K562 (cell line): ENCODE results near the gene PPP2R2B. TPM values are rescaled to one million over a fixed set of nuclear protein-coding genes. Genes with fewer than 3 reads are reported as not detected.

Source experiments
- ATAC-seq: fragments of 200-7000 bp; cut with Tn5 transposase; 3 replicates; pipeline ENCODE4 v1.9.1; 2020; ENCODE audit warnings: moderate library complexity
- BruUV-seq: library from RNA; stranded (reverse); fragments of 400-500 nt; replicated peaks from 2 replicates; lab custom pipeline; 2021; lab: Mats Ljungman, UMichigan
- CTCF ChIA-PET: fragments of 300-600 bp; formaldehyde crosslinking; extraction: SDS; loops from one replicate; lab custom pipeline; 2021; ENCODE audit warnings: low intra/inter-chr PET ratio; lab: Yijun Ruan, JAX
- POLR2A ChIA-PET: fragments of 300-600, 350-650 bp; sonication (Branson Sonifier 250); formaldehyde crosslinking; extraction: SDS; loops from one replicate; lab custom pipeline; 2021; ENCODE audit warnings: antibody characterized with exemption, inconsistent platforms; lab: Yijun Ruan, JAX
- DNase-seq, 4 experiments: peaks; one replicate each; pipeline versions ENCODE4 v3.0.0 to v3.0.0-alpha.2; 2011 to 2018; ENCODE audit warnings: low spot score in 3 of 4, mixed read lengths in 3 of 4; ENCODE audit errors: extremely low read depth in 1 of 4
- FAIRE-seq: peaks from 2 replicates; lab custom pipeline; 2011; peaks lifted over from hg19 to GRCh38; lab: Jason Lieb, UNC
- H2AFZ ChIP-seq: 2 replicates; pipeline ENCODE4 v1.6.0; 2011; ENCODE audit warnings: low read depth, low read length, control low read depth, inconsistent platforms
- H3K27ac ChIP-seq: fragments of 200-600 bp; 3 replicates; pipeline ENCODE4 v1.8.0; 2011; ENCODE audit warnings: low read depth, mild to moderate bottlenecking, control low read depth, inconsistent platforms, low read length, moderate library complexity, mixed read lengths; ENCODE audit errors: extremely low read depth
- H3K27me3 ChIP-seq, 2 experiments: fragments of 300-600 bp in 1 of 2; 2 replicates in 1 of 2; 3 replicates in 1 of 2; pipeline versions ENCODE4 v1.6.0 to v1.8.0; 2011; ENCODE audit warnings: inconsistent platforms in 2 of 2, low read length in 2 of 2, mild to moderate bottlenecking in 1 of 2, mixed read lengths in 1 of 2, moderate library complexity in 1 of 2; ENCODE audit not compliant: control insufficient read depth in 2 of 2, insufficient read depth in 2 of 2
- H3K36me3 ChIP-seq: fragments of 300-600 bp; 3 replicates; pipeline ENCODE4 v1.8.0; 2011; ENCODE audit warnings: mild to moderate bottlenecking, low read length, inconsistent platforms; ENCODE audit not compliant: control insufficient read depth, insufficient read depth
- H3K4me1 ChIP-seq, 2 experiments: fragments of 200-600 bp in 1 of 2; replicated peaks in 1 of 2; 2 replicates in 1 of 2; 3 replicates in 1 of 2; pipeline versions ENCODE4 v1.5.1 to v1.8.0; 2011; ENCODE audit warnings: inconsistent platforms in 2 of 2, low read length in 2 of 2, mild to moderate bottlenecking in 1 of 2, mixed read lengths in 1 of 2, moderate library complexity in 1 of 2; ENCODE audit not compliant: control insufficient read depth in 2 of 2, insufficient read depth in 2 of 2
- H3K4me2 ChIP-seq: 2 replicates; pipeline ENCODE4 v1.6.1; 2011; ENCODE audit warnings: low read length, control low read depth, inconsistent platforms, mixed read lengths; ENCODE audit not compliant: insufficient read depth
- H3K4me3 ChIP-seq: fragments of 200-600 bp; sonication (generic), shearing (Covaris generic); 2 replicates; pipeline ENCODE4 v1.5.1; 2016; ENCODE audit warnings: control low read depth, inconsistent platforms
- H3K79me2 ChIP-seq: fragments of 200-600 bp; 3 replicates; pipeline ENCODE4 v1.8.0; 2011; ENCODE audit warnings: low read length, inconsistent platforms; ENCODE audit not compliant: control insufficient read depth, insufficient read depth
- H3K9ac ChIP-seq, 2 experiments: 2 replicates each; pipeline versions ENCODE4 v1.6.0 to v1.6.1; 2011; ENCODE audit warnings: low read depth in 2 of 2, low read length in 2 of 2, control low read depth in 1 of 2, inconsistent platforms in 1 of 2, mild to moderate bottlenecking in 1 of 2, mixed read lengths in 1 of 2; ENCODE audit not compliant: insufficient read depth in 1 of 2
- H3K9me1 ChIP-seq: one replicate; pipeline ENCODE4 v1.6.0; 2011; ENCODE audit warnings: inconsistent platforms, mild to moderate bottlenecking, low read length, moderate library complexity; ENCODE audit not compliant: control insufficient read depth, insufficient read depth
- H3K9me3 ChIP-seq: replicated peaks from 2 replicates; pipeline ENCODE4 v1.5.1; 2011; ENCODE audit warnings: low read depth, low read length, inconsistent platforms; ENCODE audit not compliant: control insufficient read depth, insufficient read depth
- H4K20me1 ChIP-seq: replicated peaks from 2 replicates; pipeline ENCODE4 v1.6.1; 2011; ENCODE audit warnings: low read length, inconsistent platforms, mixed read lengths; ENCODE audit not compliant: control insufficient read depth, insufficient read depth
- ARHGAP35 ChIP-seq: fragments of 450-650 bp; IDR thresholded peaks from 2 replicates; pipeline ENCODE4 v1.6.1; 2018; ENCODE audit not compliant: partially characterized antibody
- ARID4B ChIP-seq: sonication (generic); formaldehyde crosslinking; IDR thresholded peaks from 2 replicates; pipeline ENCODE4 v1.8.0; 2022; ENCODE audit warnings: mild to moderate bottlenecking, missing genetic modification reagents
- BMI1 ChIP-seq: fragments of 150-350 bp; IDR thresholded peaks from 2 replicates; pipeline ENCODE4 v1.6.1; 2014; ENCODE audit warnings: low read length
- CHCHD3 ChIP-seq: fragments of 250-450 bp; sonication (Bioruptor Pico); IDR thresholded peaks from 2 replicates; pipeline ENCODE4 v2.1.2; 2022; ENCODE audit warnings: mild to moderate bottlenecking
- DACH1 ChIP-seq: fragments of 450-650 bp; IDR thresholded peaks from 2 replicates; pipeline ENCODE4 v1.6.1; 2018; ENCODE audit not compliant: partially characterized antibody
- JUND ChIP-seq, 2 experiments: IDR thresholded peaks; 2 replicates in 1 of 2; 3 replicates in 1 of 2; pipeline ENCODE4 v1.6.1; 2011; ENCODE audit warnings: borderline replicate concordance in 2 of 2, low read depth in 2 of 2, low read length in 2 of 2, improper control_type of control experiment in 1 of 2, missing biosample characterization in 1 of 2, missing genetic modification characterization in 1 of 2, missing genetic modification reagents in 1 of 2
- MEIS2 ChIP-seq: fragments of 450-650 bp; IDR thresholded peaks from 2 replicates; pipeline ENCODE4 v1.6.1; 2014; ENCODE audit warnings: mild to moderate bottlenecking; ENCODE audit not compliant: partially characterized antibody
- POU5F1 ChIP-seq: fragments of 150-350 bp; IDR thresholded peaks from 2 replicates; pipeline ENCODE4 v1.6.1; 2014; ENCODE audit warnings: borderline replicate concordance, low read length, low read depth, mild to moderate bottlenecking; ENCODE audit not compliant: partially characterized antibody
- SAP30 ChIP-seq: fragments of 200-600 bp; sonication (generic); IDR thresholded peaks from 2 replicates; pipeline ENCODE4 v1.6.1; 2012; ENCODE audit warnings: borderline replicate concordance, low read depth, mild to moderate bottlenecking, moderate library complexity, low read length, control low read depth, inconsistent platforms; ENCODE audit not compliant: insufficient read depth, poor library complexity, severe bottlenecking
- TCF7L2 ChIP-seq: fragments of 150-350 bp; IDR thresholded peaks from 2 replicates; pipeline ENCODE4 v1.6.1; 2016; ENCODE audit warnings: low read depth, mild to moderate bottlenecking, low read length, moderate library complexity
- WGBS: fragments of 100-300 bp; shearing (Covaris generic); methylation state at CpG from one replicate; pipeline ENCODE4 v1.1.6; 2016; ENCODE audit warnings: low coverage, mixed read lengths; ENCODE audit not compliant: insufficient coverage; ENCODE audit errors: missing lambda C conversion rate; 5-methylcytosine and 5-hydroxymethylcytosine counted together
- in situ Hi-C: fragments of 300-500 bp; cut with MboI; formaldehyde crosslinking; loops from 4 replicates; pipeline ENCODE4 v1.15.0; 2018; ENCODE audit warnings: inconsistent platforms, mixed read lengths
- intact Hi-C: fragments of 100-400 bp; cut with micrococcal nuclease; formaldehyde crosslinking; loops from 2 replicates; pipeline ENCODE4 v1.14.2; 2022
- polyA plus RNA-seq, 8 experiments: library from polyadenylated mRNA; depleted of rRNA in 4 of 8; stranded (reverse) in 5 of 8; unstranded in 3 of 8; fragments of >200 nt; fragmentation: Nextera tagmentation in 2 of 8; fragmentation: Illumina TruSeq in 1 of 8; extraction: Ambion mirVana in 2 of 8; extraction: Trizol in 1 of 8; gene quantifications; 2 replicates each; pipeline versions ENCODE4 v1.2.1 to v1.2.3, GENCODE V29; 2011 to 2014; ENCODE audit warnings: inconsistent platforms in 1 of 8, missing spikeins in 1 of 8
- total RNA-seq, 7 experiments: library from RNA; depleted of rRNA in 6 of 7; stranded (reverse); fragments of >200 nt in 6 of 7; fragmentation: Illumina TruSeq in 2 of 7; extraction: Trizol in 2 of 7; gene quantifications; 2 replicates each; pipeline versions ENCODE4 v1.2.1 to v1.2.3, GENCODE V29; 2011 to 2021; ENCODE audit warnings: low replicate concordance in 1 of 7
- TF ChIP-seq, protein P1 (sequence below), 2 experiments: fragments of 250-450 bp in 1 of 2; fragments of 450-650 bp in 1 of 2; sonication (Bioruptor Pico) in 1 of 2; IDR thresholded peaks; 2 replicates each; pipeline versions ENCODE4 v1.6.1 to v1.8.0; 2016 to 2021; ENCODE audit warnings: mild to moderate bottlenecking in 2 of 2, moderate library complexity in 2 of 2, missing compliant biosample characterization in 1 of 2, missing genetic modification characterization in 1 of 2

PPP2R2B gene
- total and polyA plus RNA-seq, 9 of the 15 experiments (the other 6 are each of a cell fraction or from before 2014, with no cell fraction given), result not detected

- TF ChIP-seq ARHGAP35 (no peak), TCF7L2 (no peak), POU5F1 (no peak), BMI1 (no peak), MEIS2 (no peak), CHCHD3 (CRISPR knock-in tag) (no peak), JUND (IDR thresholded peaks at IDR 0.05; ENCODE audit: borderline replicate concordance, low read depth, low read length) (no peak), JUND (tag; IDR thresholded peaks at IDR 0.05; ENCODE audit: borderline replicate concordance, low read depth, low read length) (no peak), DACH1 (no peak), ARID4B (CRISPR knock-in tag) (no peak), SAP30 (no peak)
- TF ChIP-seq, protein P1, sequence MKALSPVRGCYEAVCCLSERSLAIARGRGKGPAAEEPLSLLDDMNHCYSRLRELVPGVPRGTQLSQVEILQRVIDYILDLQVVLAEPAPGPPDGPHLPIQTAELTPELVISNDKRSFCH (CRISPR knock-in tag; IDR thresholded peaks at IDR 0.05), result no peak
- TF ChIP-seq, protein P1 (tag; IDR thresholded peaks at IDR 0.05), result no peak
Measured at GRCh38 chr5:146675636-146676035, 202.9 kb downstream of the PPP2R2B start.

More at GRCh38 chr5:146675636-146676035, 202.9 kb downstream of the PPP2R2B start:
- H3K9me3 ChIP-seq, result no peaks in the 10 kb centered on the region
- no peaks in the 10 kb centered on the region for H3K36me3 ChIP-seq
- no peak overlapping the region for H2AFZ ChIP-seq
- in situ Hi-C loops, result no loop called here
- no peaks in the 10 kb centered on the region for H3K4me1 ChIP-seq
- no peak overlapping the region for H3K4me2 ChIP-seq
- intact Hi-C loops, result no loop called here
- POLR2A ChIA-PET, result no interaction called here
- no peak overlapping the region for H3K9ac ChIP-seq
- no peaks in the 10 kb centered on the region for H3K9me1 ChIP-seq
- DNase-seq, result no peak
- no peaks in the 10 kb centered on the region for H3K27me3 ChIP-seq
- H3K79me2 ChIP-seq, result no peaks in the 10 kb centered on the region
- no peak for ATAC-seq
- H3K4me3 ChIP-seq, result no peak overlapping the region
- CTCF ChIA-PET, result no interaction called here
- 0% methylated on average over 4 of the region's 4 CpGs for WGBS
- FAIRE-seq, result no peak
- no peaks in the 10 kb centered on the region for H4K20me1 ChIP-seq
- H3K27ac ChIP-seq, result no peak overlapping the region
- BruUV-seq, result no TSS peak
